H9 (cell line): ENCODE measurements around the gene PSTPIP1. TPM values are rescaled to one million over a fixed set of nuclear protein-coding genes. Genes with fewer than 3 reads are reported as not detected.

Experiments used
- DNase-seq: peaks from one replicate; pipeline ENCODE4 v3.0.0-alpha.2; 2017
- H2AFZ ChIP-seq: one replicate; pipeline ENCODE4 v1.6.1; 2013; ENCODE audit warnings: mild to moderate bottlenecking, low read length, control low read depth, moderate library complexity
- H2AK5ac ChIP-seq: 2 replicates; pipeline ENCODE4 v1.6.1; 2013; ENCODE audit warnings: low read length, control low read depth, mixed read lengths; ENCODE audit not compliant: insufficient read length
- H2BK120ac ChIP-seq: one replicate; pipeline ENCODE4 v1.6.1; 2013; ENCODE audit warnings: low read depth, mild to moderate bottlenecking, low read length, control low read depth, inconsistent platforms; ENCODE audit not compliant: poor library complexity, severe bottlenecking
- H2BK12ac ChIP-seq: 2 replicates; pipeline ENCODE4 v1.6.1; 2013; ENCODE audit warnings: low read length, control low read depth, mixed read lengths, low read depth; ENCODE audit not compliant: insufficient read length
- H2BK15ac ChIP-seq: 2 replicates; pipeline ENCODE4 v1.6.1; 2013; ENCODE audit warnings: low read depth, low read length, control low read depth
- H2BK20ac ChIP-seq: one replicate; pipeline ENCODE4 v1.6.1; 2013; ENCODE audit warnings: low read depth, mild to moderate bottlenecking, low read length, control low read depth, inconsistent platforms; ENCODE audit not compliant: poor library complexity, severe bottlenecking
- H2BK5ac ChIP-seq: 2 replicates; pipeline ENCODE4 v1.6.1; 2013; ENCODE audit warnings: low read length, control low read depth, mixed read lengths; ENCODE audit not compliant: insufficient read length
- H3K14ac ChIP-seq: 2 replicates; pipeline ENCODE4 v1.6.1; 2013; ENCODE audit warnings: low read length, control low read depth; ENCODE audit not compliant: insufficient read depth
- H3K18ac ChIP-seq: 2 replicates; pipeline ENCODE4 v1.6.1; 2013; ENCODE audit warnings: low read depth, mild to moderate bottlenecking, mixed read lengths, low read length, control low read depth; ENCODE audit not compliant: insufficient read length
- H3K23ac ChIP-seq: 2 replicates; pipeline ENCODE4 v1.6.1; 2013; ENCODE audit warnings: low read length, control low read depth, mixed read lengths, low read depth; ENCODE audit not compliant: insufficient read length
- H3K23me2 ChIP-seq: 2 replicates; pipeline ENCODE4 v1.6.1; 2013; ENCODE audit warnings: low read depth, mild to moderate bottlenecking, mixed read lengths, low read length, control low read depth; ENCODE audit not compliant: insufficient read length, poor library complexity, severe bottlenecking
- H3K27ac ChIP-seq: 2 replicates; pipeline ENCODE4 v1.5.1; 2013; ENCODE audit warnings: low read length, control low read depth, mixed read lengths, low read depth; ENCODE audit not compliant: insufficient read length
- H3K27me3 ChIP-seq: 2 replicates; pipeline ENCODE4 v1.6.1; 2013; ENCODE audit warnings: low read length, control low read depth, inconsistent platforms; ENCODE audit not compliant: insufficient read depth
- H3K4ac ChIP-seq: 2 replicates; pipeline ENCODE4 v1.6.1; 2013; ENCODE audit warnings: low read depth, mild to moderate bottlenecking, control low read depth, inconsistent platforms, low read length, moderate library complexity
- H3K4me1 ChIP-seq: 2 replicates; pipeline ENCODE4 v1.6.1; 2013; ENCODE audit warnings: low read length, control low read depth, inconsistent platforms; ENCODE audit not compliant: insufficient read depth
- H3K4me2 ChIP-seq: 2 replicates; pipeline ENCODE4 v1.6.1; 2013; ENCODE audit warnings: low read length, control low read depth, mixed read lengths; ENCODE audit not compliant: insufficient read length, insufficient read depth
- H3K56ac ChIP-seq: 2 replicates; pipeline ENCODE4 v1.6.1; 2013; ENCODE audit warnings: low read depth, mild to moderate bottlenecking, mixed read lengths, low read length, control low read depth; ENCODE audit not compliant: insufficient read length
- H3K79me1 ChIP-seq: 2 replicates; pipeline ENCODE4 v1.6.1; 2013; ENCODE audit warnings: low read depth, mild to moderate bottlenecking, moderate library complexity, low read length, control low read depth, inconsistent platforms; ENCODE audit not compliant: insufficient read depth, poor library complexity, severe bottlenecking
- H3K79me2 ChIP-seq: 2 replicates; pipeline ENCODE4 v1.6.1; 2013; ENCODE audit warnings: low read length, control low read depth, inconsistent platforms; ENCODE audit not compliant: insufficient read depth
- H3K9ac ChIP-seq: 2 replicates; pipeline ENCODE4 v1.6.1; 2013; ENCODE audit warnings: low read length, control low read depth, mixed read lengths; ENCODE audit not compliant: insufficient read length; ENCODE audit errors: extremely low read depth
- H3K9me3 ChIP-seq: one replicate; pipeline ENCODE4 v1.6.1; 2013; ENCODE audit warnings: low read depth, low read length, inconsistent platforms; ENCODE audit not compliant: control insufficient read depth
- H3T11ph ChIP-seq: one replicate; pipeline ENCODE4 v1.6.1; 2013; ENCODE audit warnings: mild to moderate bottlenecking, low read length, control low read depth, inconsistent platforms
- H4K20me1 ChIP-seq: one replicate; pipeline ENCODE4 v1.6.1; 2013; ENCODE audit not compliant: control insufficient read depth, insufficient read length, insufficient read depth
- H4K5ac ChIP-seq: 2 replicates; pipeline ENCODE4 v1.6.1; 2013; ENCODE audit warnings: low read depth, mild to moderate bottlenecking, mixed read lengths, low read length, control low read depth; ENCODE audit not compliant: insufficient read length
- H4K8ac ChIP-seq: replicated peaks from 2 replicates; pipeline ENCODE4 v1.6.1; 2013; ENCODE audit warnings: low read length, control low read depth, mixed read lengths, low read depth; ENCODE audit not compliant: insufficient read length
- H4K91ac ChIP-seq: 2 replicates; pipeline ENCODE4 v1.6.1; 2013; ENCODE audit warnings: low read depth, mild to moderate bottlenecking, moderate library complexity, mixed read lengths, low read length, control low read depth; ENCODE audit not compliant: insufficient read length
- H3K27ac Mint-ChIP-seq, 3 experiments: 2 replicates in 2 of 3; 3 replicates in 1 of 3; pipeline ENCODE4 v1.8.0; 2020 to 2021; ENCODE audit warnings: mixed read lengths in 3 of 3, mild to moderate bottlenecking in 1 of 3, moderate library complexity in 1 of 3
- H3K27me3 Mint-ChIP-seq: 2 replicates; pipeline ENCODE4 v1.8.0; 2021; ENCODE audit warnings: low read depth, mild to moderate bottlenecking, moderate library complexity, mixed read lengths
- H3K36me3 Mint-ChIP-seq, 3 experiments: 2 replicates in 2 of 3; 3 replicates in 1 of 3; pipeline ENCODE4 v1.8.0; 2020 to 2021; ENCODE audit warnings: low read depth in 3 of 3, mixed read lengths in 3 of 3; ENCODE audit not compliant: insufficient read depth in 1 of 3
- H3K4me1 Mint-ChIP-seq, 2 experiments: 2 replicates each; pipeline ENCODE4 v1.8.0; 2020; ENCODE audit warnings: mixed read lengths in 2 of 2
- H3K4me3 Mint-ChIP-seq, 2 experiments: 2 replicates in 1 of 2; 3 replicates in 1 of 2; pipeline ENCODE4 v1.8.0; 2020 to 2021; ENCODE audit warnings: mild to moderate bottlenecking in 2 of 2, mixed read lengths in 2 of 2, moderate library complexity in 1 of 2
- H3K9me3 Mint-ChIP-seq, 2 experiments: 2 replicates in 1 of 2; 3 replicates in 1 of 2; pipeline ENCODE4 v1.8.0; 2020; ENCODE audit warnings: mild to moderate bottlenecking in 2 of 2, mixed read lengths in 2 of 2, moderate library complexity in 1 of 2
- WGBS: extraction: QIAGEN DNeasy Blood & Tissue Kit; methylation state at CpG from one replicate; pipeline ENCODE4 v1.1.7; 2013; ENCODE audit warnings: missing lambda C conversion rate, low lambda C conversion rate, mixed read lengths; ENCODE audit not compliant: insufficient read length; ENCODE audit errors: extremely low coverage; 5-methylcytosine and 5-hydroxymethylcytosine counted together
- total RNA-seq: library from RNA; stranded (reverse); gene quantifications from 2 replicates; pipeline ENCODE4 v1.2.1, GENCODE V29; 2021
- TF ChIP-seq, protein P1 (sequence below): fragments of 200-600 bp; sonication (generic); conservative IDR thresholded peaks from 3 replicates; pipeline ENCODE4 v1.8.0; 2021; ENCODE audit warnings: antibody characterized with exemption, mild to moderate bottlenecking

PSTPIP1 gene
- total RNA-seq, 1 experiment from 2014 or later, result 1.8 TPM

- H2BK20ac ChIP-seq, result no peak overlapping the region
- H3K79me1 ChIP-seq, result no peaks in the 10 kb centered on the region
- peaks cover 4% of the 10 kb centered on the region; the same call in 1 of the 2 replicates for H3K27me3 Mint-ChIP-seq
- H3K9ac ChIP-seq, result no peak overlapping the region
- no peak overlapping the region for H3K23ac ChIP-seq
- H3K4ac ChIP-seq, result no peak overlapping the region
- no peak for DNase-seq
- H2BK5ac ChIP-seq, result no peak overlapping the region
- H3K27me3 ChIP-seq, result no peaks in the 10 kb centered on the region
- WGBS, result no CpG with 5 or more reads among the region's 5 CpGs
- H3K4me2 ChIP-seq, result no peak overlapping the region
- H2BK15ac ChIP-seq, result no peak overlapping the region
- H3K4me3 Mint-ChIP-seq, result no peak overlapping the region
- H4K91ac ChIP-seq, result no peak overlapping the region
- no peaks in the 10 kb centered on the region for H3K4me1 ChIP-seq
- H3K79me2 ChIP-seq, result no peaks in the 10 kb centered on the region
- H3K56ac ChIP-seq, result no peak overlapping the region
- peaks cover 21 to 39% (median 39%) of the 10 kb centered on the region in 3 experiments for H3K36me3 Mint-ChIP-seq
- no peak overlapping the region for H2AFZ ChIP-seq
- H3K27ac Mint-ChIP-seq, result no peak overlapping the region
- H3T11ph ChIP-seq, result no peak overlapping the region
- no peaks in the 10 kb centered on the region for H4K20me1 ChIP-seq
- no peak overlapping the region for H3K18ac ChIP-seq
- no peaks in the 10 kb centered on the region for H3K23me2 ChIP-seq
- no peak overlapping the region for H2BK12ac ChIP-seq
- no peak overlapping the region for H4K5ac ChIP-seq
- H4K8ac ChIP-seq, result no peak overlapping the region
- H3K4me1 Mint-ChIP-seq, result peaks cover 6 to 7% of the 10 kb centered on the region in 2 experiments
- H3K27ac ChIP-seq, result no peak overlapping the region
- no peak overlapping the region for H2BK120ac ChIP-seq
- TF ChIP-seq, protein P1, sequence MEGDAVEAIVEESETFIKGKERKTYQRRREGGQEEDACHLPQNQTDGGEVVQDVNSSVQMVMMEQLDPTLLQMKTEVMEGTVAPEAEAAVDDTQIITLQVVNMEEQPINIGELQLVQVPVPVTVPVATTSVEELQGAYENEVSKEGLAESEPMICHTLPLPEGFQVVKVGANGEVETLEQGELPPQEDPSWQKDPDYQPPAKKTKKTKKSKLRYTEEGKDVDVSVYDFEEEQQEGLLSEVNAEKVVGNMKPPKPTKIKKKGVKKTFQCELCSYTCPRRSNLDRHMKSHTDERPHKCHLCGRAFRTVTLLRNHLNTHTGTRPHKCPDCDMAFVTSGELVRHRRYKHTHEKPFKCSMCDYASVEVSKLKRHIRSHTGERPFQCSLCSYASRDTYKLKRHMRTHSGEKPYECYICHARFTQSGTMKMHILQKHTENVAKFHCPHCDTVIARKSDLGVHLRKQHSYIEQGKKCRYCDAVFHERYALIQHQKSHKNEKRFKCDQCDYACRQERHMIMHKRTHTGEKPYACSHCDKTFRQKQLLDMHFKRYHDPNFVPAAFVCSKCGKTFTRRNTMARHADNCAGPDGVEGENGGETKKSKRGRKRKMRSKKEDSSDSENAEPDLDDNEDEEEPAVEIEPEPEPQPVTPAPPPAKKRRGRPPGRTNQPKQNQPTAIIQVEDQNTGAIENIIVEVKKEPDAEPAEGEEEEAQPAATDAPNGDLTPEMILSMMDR, result no peak
- no peaks in the 10 kb centered on the region for H3K9me3 ChIP-seq
- H3K9me3 Mint-ChIP-seq, result peaks cover 17 to 18% of the 10 kb centered on the region in 2 experiments
- H2AK5ac ChIP-seq, result no peak overlapping the region
- H3K14ac ChIP-seq, result no peak overlapping the region
These were observed 44.2 kb downstream of the PSTPIP1 start for GRCh38 chr15:77039217-77039533.
